GM11168 (cell line): ENCODE measurements around the gene RAB18.
"Not testable (repeated sequence)": the region's sequence is repeated elsewhere in the genome, so short reads cannot be mapped to it uniquely, and the experiment has no call there.

Experiments
- in situ Hi-C: fragments of 300-500 bp; cut with MboI; formaldehyde crosslinking; loops from one replicate; pipeline ENCODE4 v1.12.0; 2022; ENCODE audit warnings: low sequenced_read_pairs; ENCODE audit not compliant: unreplicated experiment

RAB18 gene

GRCh38 chr10:27503498-27504006 is 552 bp upstream of the RAB18 start:
- in situ Hi-C loops = no loop called here

DNA sequence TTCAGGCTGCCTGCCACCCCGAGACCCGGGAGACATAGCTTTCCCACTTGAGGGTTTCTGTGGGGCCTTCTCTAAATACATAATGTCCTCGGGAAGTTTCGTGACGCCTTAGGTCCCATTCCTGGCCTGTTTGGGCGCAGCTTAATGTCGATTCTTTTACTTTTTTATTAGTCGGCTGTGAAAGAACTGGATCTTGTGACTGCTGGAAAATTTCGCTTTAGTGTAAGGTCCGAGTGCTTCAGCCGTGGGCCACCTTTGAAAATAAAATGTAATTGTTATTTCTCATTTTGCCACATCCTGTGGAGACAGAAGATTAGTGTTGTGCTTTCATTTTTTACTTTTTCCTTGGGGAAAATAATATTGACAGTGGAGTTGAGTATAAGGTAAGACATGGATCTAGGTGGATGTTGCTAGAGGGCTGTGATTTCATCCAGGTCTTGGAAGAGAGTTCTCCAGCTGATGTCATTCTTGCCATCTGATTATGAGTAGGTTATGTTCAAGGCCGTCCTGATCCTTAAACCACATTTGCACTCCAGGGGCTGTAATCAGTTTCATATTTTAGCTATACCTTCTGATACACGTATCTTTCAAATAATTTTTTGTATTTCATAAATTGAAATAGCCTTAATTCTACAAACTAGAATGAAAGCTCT is 830 bp downstream of the RAB18 start:
- in situ Hi-C loops = no loop called here

DNA sequence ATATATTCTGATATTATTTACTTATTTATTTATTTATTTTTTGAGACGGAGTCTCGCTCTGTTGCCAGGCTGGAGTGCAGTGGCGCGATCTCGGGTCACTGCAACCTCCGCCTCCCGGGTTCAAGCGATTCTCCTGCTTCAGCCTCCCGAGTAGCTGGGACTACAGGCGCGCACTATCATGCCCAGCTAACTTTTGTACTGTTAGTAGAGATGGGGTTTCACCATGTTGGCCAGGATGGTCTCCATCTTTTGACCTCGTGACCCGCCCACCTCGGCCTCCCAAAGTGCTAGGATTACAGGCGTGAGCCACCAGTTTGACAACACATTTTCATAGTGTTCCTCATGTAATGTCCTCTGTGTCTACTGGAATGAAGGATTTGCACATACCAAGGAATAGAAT is 1.4 kb downstream of the RAB18 start:
- in situ Hi-C loops = not testable (repeated sequence)

- in situ Hi-C loops = no loop called here
These were observed 2.2 kb downstream of the RAB18 start for GRCh38 chr10:27506280-27506679.

DNA sequence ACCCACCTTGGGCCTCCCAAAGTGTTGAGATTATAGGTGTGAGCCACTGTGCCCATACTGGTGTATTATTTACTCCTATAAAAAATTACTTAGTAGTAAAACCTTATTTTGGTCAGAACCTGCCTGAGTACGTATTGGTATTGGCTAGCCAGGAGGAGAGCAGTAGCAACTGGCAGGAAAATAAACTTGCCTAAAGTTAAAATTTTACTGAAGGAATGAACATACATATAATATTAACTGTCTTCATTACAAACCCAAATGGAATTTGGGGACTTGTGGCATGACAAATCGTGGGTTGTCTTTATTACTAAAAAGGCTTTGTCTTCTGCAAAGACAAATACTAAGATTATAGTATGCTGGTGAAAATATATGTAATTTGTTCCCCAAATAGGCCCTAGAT is 8.4 kb downstream of the RAB18 start:
- in situ Hi-C loops = no loop called here

GRCh38 chr10:27513451-27514191 is 9.5 kb downstream of the RAB18 start:
- in situ Hi-C loops = no loop called here

GRCh38 chr10:27514243-27514642 is 10.1 kb downstream of the RAB18 start:
- in situ Hi-C loops = no loop called here

DNA sequence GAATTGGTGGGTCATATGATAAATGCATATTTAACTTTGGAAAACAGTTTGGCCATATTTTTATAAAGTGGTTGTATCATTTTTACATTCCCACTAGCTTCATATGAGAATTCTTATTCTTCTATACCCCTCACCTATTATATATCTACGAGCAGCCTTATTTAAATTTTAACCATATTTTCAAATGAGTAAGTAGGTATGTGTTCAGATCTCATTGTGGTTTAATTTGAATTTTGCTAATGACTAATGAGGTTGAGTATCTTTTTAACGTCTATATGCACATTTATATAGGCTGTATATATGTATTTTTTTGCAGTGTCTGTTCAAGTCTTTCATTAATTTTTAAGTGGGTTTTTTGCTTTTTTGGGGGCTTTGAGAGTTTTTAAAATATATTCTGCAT is 14.2 kb downstream of the RAB18 start:
- in situ Hi-C loops = no loop called here

GRCh38 chr10:27525819-27526218 is 21.7 kb downstream of the RAB18 start:
- in situ Hi-C loops = no loop called here

GRCh38 chr10:27526242-27526641 is 22.1 kb downstream of the RAB18 start:
- in situ Hi-C loops = no loop called here

- in situ Hi-C loops = no loop called here
These were observed 23.7 kb downstream of the RAB18 start for GRCh38 chr10:27527666-27528295.

GRCh38 chr10:27529010-27529783 is 25.1 kb downstream of the RAB18 start:
- in situ Hi-C loops = no loop called here

- in situ Hi-C loops = no loop called here
These were observed 26.4 kb downstream of the RAB18 start for GRCh38 chr10:27530477-27530876.

DNA sequence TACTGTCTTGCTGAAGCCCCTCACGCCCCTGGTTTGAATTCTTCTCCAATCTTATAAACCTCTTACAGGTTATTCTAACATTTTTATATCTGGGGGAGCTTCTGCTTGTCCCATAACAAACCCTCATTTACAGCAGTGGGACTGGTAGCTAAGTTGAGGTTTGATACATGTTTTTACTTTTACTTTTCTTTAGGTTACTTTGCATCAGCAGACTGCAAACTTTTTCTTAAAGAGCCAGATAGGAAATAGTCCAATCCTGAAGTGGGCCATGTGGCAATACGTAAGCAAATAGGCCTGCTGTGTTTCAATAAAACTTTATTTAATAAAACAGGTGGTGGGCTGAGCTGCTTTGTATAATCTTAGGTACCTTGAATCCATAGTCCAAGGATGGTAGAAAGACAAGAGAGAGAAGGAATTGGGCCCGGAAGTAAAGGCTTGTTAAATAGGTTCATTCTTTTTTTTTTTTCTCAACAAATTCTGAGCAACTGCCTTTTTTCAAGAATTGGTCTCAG is 27.3 kb downstream of the RAB18 start:
- in situ Hi-C loops = no loop called here

GRCh38 chr10:27534161-27534700 is 30.1 kb downstream of the RAB18 start:
- in situ Hi-C loops = no loop called here

DNA sequence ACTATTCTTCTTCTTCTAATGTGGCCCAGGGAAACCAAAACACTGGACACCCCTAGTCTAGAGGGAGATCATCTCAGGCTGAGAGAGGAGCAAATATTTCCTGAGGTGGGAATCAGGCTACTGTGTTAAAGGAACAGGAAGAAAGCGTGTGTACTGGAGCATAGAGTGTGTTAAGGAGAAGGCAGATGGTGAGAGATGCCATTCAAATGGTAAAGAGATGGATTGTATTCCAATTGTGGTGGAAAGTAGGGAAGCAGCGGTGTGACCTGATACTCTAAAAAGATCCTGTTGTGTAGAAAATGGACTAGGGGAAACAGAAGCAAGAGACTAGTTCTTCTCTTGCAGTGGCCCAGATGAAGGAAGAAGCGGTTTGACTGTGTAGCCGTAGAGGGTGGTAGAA is 31.2 kb downstream of the RAB18 start:
- in situ Hi-C loops = no loop called here

DNA sequence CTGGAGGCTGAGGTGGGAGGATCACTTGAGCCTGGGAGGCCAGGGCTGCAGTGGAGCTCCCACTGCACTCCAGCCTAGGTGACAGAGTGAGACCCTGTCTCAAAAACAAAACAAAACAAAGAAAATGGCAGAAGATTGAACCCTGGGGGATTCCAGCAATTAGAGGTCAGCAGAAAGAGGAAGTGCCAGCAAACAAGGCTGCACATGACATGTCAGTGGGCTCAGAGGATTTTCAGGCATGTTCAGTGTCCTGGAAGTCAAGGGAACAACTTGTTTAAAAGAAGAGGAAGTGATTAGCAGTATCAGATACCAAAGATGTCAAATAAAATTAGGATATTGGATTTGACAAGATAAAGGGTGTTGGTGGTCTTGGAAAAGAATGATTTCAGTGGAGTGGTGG is 32.3 kb downstream of the RAB18 start:
- in situ Hi-C loops = no loop called here

- in situ Hi-C loops = no loop called here
These were observed 33.1 kb downstream of the RAB18 start for GRCh38 chr10:27537166-27537565.

DNA sequence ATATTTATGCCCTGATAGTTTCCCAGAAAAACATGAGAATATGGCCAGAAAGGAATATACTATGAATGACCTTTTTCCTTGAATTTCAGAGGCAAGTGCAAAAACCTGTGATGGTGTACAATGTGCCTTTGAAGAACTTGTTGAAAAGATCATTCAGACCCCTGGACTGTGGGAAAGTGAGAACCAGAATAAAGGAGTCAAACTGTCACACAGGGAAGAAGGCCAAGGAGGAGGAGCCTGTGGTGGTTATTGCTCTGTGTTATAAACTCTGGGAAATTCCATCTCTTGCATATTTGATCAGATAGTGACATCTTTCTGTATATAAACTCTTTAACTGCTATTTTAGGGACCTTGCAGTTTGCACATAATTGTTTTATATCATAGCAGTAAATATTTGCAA is 33.7 kb downstream of the RAB18 start:
- in situ Hi-C loops = no loop called here

DNA sequence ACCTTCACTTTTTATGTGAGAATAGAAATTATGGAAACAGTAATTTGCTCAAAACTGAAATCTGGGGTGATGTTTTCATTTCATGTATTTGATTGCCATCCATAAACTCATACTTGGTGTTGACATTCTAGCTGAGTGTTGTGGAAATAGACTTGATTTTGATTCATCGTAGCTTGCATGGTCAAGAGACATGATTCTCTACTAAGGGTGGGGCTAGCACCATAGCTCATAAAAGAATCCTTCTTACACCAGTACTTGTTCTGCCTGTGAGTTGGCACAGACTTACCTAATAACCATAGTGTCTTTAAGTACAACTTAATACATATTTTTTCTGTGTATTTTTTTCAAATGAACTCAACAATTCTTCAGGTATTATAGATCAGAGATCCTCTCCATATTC is 36.6 kb downstream of the RAB18 start:
- in situ Hi-C loops = no loop called here
